HEK293 (cell line): ENCODE results near the gene TANC1.

ENCODE experiments used
- CTCF ChIP-seq: fragments of 450-650 bp; formaldehyde crosslinking; IDR thresholded peaks from 2 replicates; pipeline ENCODE4 v1.5.1; 2016; ENCODE audit warnings: missing biosample characterization, missing genetic modification characterization
- PATZ1 ChIP-seq: fragments of 450-650 bp; formaldehyde crosslinking; IDR thresholded peaks from 2 replicates; pipeline ENCODE4 v1.5.1; 2016; ENCODE audit warnings: missing biosample characterization, missing genetic modification characterization
- REST ChIP-seq: fragments of 450-650 bp; formaldehyde crosslinking; IDR thresholded peaks from 2 replicates; pipeline ENCODE4 v1.5.1; 2016; ENCODE audit warnings: missing biosample characterization, missing genetic modification characterization
- ZBTB26 ChIP-seq: fragments of 450-650 bp; formaldehyde crosslinking; optimal IDR thresholded peaks from 2 replicates; pipeline ENCODE3; 2016; ENCODE audit warnings: missing biosample characterization, mild to moderate bottlenecking, missing genetic modification characterization
- ZNF175 ChIP-seq: fragments of 450-650 bp; formaldehyde crosslinking; IDR thresholded peaks from 2 replicates; pipeline ENCODE4 v1.5.1; 2016; ENCODE audit warnings: missing biosample characterization, missing genetic modification characterization
- ZNF184 ChIP-seq: fragments of 450-650 bp; IDR thresholded peaks from 2 replicates; pipeline ENCODE4 v1.5.1; 2018; ENCODE audit warnings: missing biosample characterization, mild to moderate bottlenecking, missing genetic modification characterization
- ZNF423 ChIP-seq: fragments of 450-650 bp; formaldehyde crosslinking; IDR thresholded peaks from 2 replicates; pipeline ENCODE4 v1.5.1; 2016; ENCODE audit warnings: missing biosample characterization, missing genetic modification characterization
- ZNF544 ChIP-seq: fragments of 450-650 bp; formaldehyde crosslinking; IDR thresholded peaks from 2 replicates; pipeline ENCODE4 v1.5.0; 2017; ENCODE audit warnings: missing biosample characterization, missing genetic modification characterization
- ZNF549 ChIP-seq: fragments of 450-650 bp; IDR thresholded peaks from 2 replicates; pipeline ENCODE4 v1.5.1; 2018; ENCODE audit warnings: missing biosample characterization, missing genetic modification characterization, mild to moderate bottlenecking, inconsistent platforms, moderate library complexity
- ZSCAN18 ChIP-seq: fragments of 450-650 bp; formaldehyde crosslinking; IDR thresholded peaks from 2 replicates; pipeline ENCODE4 v1.5.1; 2016; ENCODE audit warnings: missing biosample characterization, missing genetic modification characterization
- ZSCAN5A ChIP-seq: fragments of 450-650 bp; formaldehyde crosslinking; IDR thresholded peaks from 2 replicates; pipeline ENCODE4 v1.5.1; 2016; ENCODE audit warnings: missing biosample characterization, missing genetic modification characterization

GRCh38 chr2:158979772-158980171 lies 11.3 kb downstream of the TANC1 start:
- no peak for TF ChIP-seq ZNF184 (tag by site-specific recombination)
- TF ChIP-seq CTCF (tag by site-specific recombination), result no peak
- TF ChIP-seq REST (tag by site-specific recombination), result no peak
- no peak for TF ChIP-seq ZNF423 (tag by site-specific recombination)
- no peak for TF ChIP-seq ZSCAN18 (tag by site-specific recombination)
- no peak for TF ChIP-seq ZSCAN5A (tag by site-specific recombination)
- TF ChIP-seq ZBTB26 (tag by site-specific recombination), result no peak
- no peak for TF ChIP-seq ZNF544
- no peak for TF ChIP-seq PATZ1 (tag by site-specific recombination)
- TF ChIP-seq ZNF175 (tag by site-specific recombination), result no peak
- no peak for TF ChIP-seq ZNF549 (tag by site-specific recombination)
